Activated naive CD4-positive, alpha-beta T cell treated with anti-CD3 and anti-CD28 coated beads, Interleukin-2, amount 10 ng/mL, durations not matched to agents 7 days and 5 days (primary cell): Measurements from ENCODE around the gene SELENOV.
"Not testable (repeated sequence)": the region's sequence is repeated elsewhere in the genome, so short reads cannot be mapped to it uniquely, and the experiment has no call there.

Experiments used
- CTCF ChIA-PET: fragments of 350-600 bp; sonication (Branson Sonifier 250); formaldehyde crosslinking; loops from one replicate; lab custom pipeline; 2021; ENCODE audit warnings: antibody characterized with exemption; lab: Charles Lee
- DNase-seq: peaks from one replicate; pipeline ENCODE4 v3.0.0-alpha.2; 2020
- H3K27ac Mint-ChIP-seq: one replicate; pipeline ENCODE4 v1.8.0; 2021; ENCODE audit warnings: mild to moderate bottlenecking, moderate library complexity, mixed read lengths
- H3K27me3 Mint-ChIP-seq: one replicate; pipeline ENCODE4 v1.8.0; 2021; ENCODE audit warnings: mild to moderate bottlenecking, mixed read lengths
- H3K36me3 Mint-ChIP-seq: one replicate; pipeline ENCODE4 v1.8.0; 2021; ENCODE audit warnings: mixed read lengths
- H3K4me1 Mint-ChIP-seq: one replicate; pipeline ENCODE4 v1.8.0; 2021; ENCODE audit warnings: mixed read lengths
- H3K4me3 Mint-ChIP-seq: one replicate; pipeline ENCODE4 v1.8.0; 2021; ENCODE audit warnings: mild to moderate bottlenecking, moderate library complexity, mixed read lengths
- H3K9me3 Mint-ChIP-seq: one replicate; pipeline ENCODE4 v1.8.0; 2021; ENCODE audit warnings: mixed read lengths

Gene SELENOV, protein sequence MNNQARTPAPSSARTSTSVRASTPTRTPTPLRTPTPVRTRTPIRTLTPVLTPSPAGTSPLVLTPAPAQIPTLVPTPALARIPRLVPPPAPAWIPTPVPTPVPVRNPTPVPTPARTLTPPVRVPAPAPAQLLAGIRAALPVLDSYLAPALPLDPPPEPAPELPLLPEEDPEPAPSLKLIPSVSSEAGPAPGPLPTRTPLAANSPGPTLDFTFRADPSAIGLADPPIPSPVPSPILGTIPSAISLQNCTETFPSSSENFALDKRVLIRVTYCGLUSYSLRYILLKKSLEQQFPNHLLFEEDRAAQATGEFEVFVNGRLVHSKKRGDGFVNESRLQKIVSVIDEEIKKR

GRCh38 chr19:39514840-39515550 lies at the start of gene SELENOV:
Gene SELENOV, plus strand, starts transcription at chr19:39515139. Its CDS starts 74 bp downstream, at chr19:39515213.
- H3K27ac Mint-ChIP-seq: no peak within 1 kb of the TSS
- DNase-seq: peak; percentile 37
- H3K27me3 Mint-ChIP-seq: peaks cover 90% of the 10 kb centered on the region
- H3K4me3 Mint-ChIP-seq: peak within 1 kb of the TSS; percentile 33
- peaks cover 5% of the 10 kb centered on the region for H3K36me3 Mint-ChIP-seq
- peaks cover 10% of the 10 kb centered on the region for H3K4me1 Mint-ChIP-seq
- no peaks in the 10 kb centered on the region for H3K9me3 Mint-ChIP-seq
- CTCF ChIA-PET: interaction anchor here (1.1 to 2.3 kb wide), 3 partner anchors 12 to 17 kb away, joined by 3 to 11 read pairs (median 4); no protein-coding TSS in a partner anchor

DNA sequence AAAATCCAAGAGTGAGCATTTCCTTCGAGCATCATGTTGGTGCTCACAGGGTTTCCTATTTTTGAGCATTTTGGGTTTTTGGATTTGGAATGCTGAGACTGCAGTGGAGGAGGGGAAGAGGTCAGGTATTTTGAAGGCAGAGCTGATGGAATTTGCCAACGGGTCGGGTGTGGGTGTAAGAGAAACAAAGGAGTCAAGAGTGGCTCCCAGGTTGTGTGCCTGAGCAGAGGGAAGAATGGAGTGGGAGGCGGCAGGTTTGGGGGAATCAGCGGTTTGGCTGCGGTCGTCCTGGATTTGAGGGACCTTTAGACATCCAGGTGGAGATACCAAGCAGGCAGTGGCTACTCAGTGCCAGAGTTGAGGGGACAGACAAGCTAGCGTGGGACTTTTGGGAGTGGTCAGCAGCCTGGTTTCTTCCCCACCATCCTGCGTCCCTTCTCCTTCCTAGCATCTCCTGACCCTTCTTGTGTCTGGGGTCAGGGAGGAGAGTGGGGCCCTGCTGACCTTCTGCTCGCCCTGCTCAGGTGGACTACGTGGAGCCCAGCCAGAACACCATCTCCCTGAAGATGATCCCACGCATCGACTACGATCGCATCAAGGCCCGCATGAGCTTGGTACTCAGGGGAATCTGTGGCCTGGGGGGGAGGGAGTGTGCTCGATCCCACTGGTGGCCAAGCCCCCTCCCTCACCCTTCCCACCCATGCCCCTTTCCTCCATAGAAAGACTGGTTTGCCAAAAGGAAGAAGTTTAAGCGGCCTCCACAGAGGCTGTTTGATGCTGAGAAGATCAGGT lies 48.8 kb upstream of the SELENOV start:
- no peaks in the 10 kb centered on the region for H3K27me3 Mint-ChIP-seq
- H3K27ac Mint-ChIP-seq: no peak overlapping the region
- H3K4me3 Mint-ChIP-seq: no peak overlapping the region
- CTCF ChIA-PET: interaction anchor here (0.7 kb wide), 1 partner anchor 8 kb away, joined by 3 read pairs; no protein-coding TSS in a partner anchor
- DNase-seq: no peak
- no peaks in the 10 kb centered on the region for H3K9me3 Mint-ChIP-seq
- H3K4me1 Mint-ChIP-seq: no peaks in the 10 kb centered on the region
- H3K36me3 Mint-ChIP-seq: peaks cover 58% of the 10 kb centered on the region

- Mint-ChIP-seq H3K36me3 (peaks cover 64% of the 10 kb centered on the region), H3K4me1 (no peaks in the 10 kb centered on the region), H3K9me3 (no peaks in the 10 kb centered on the region), H3K27me3 (no peaks in the 10 kb centered on the region), H3K4me3 (no peak overlapping the region), H3K27ac (no peak overlapping the region)
- no peak for DNase-seq
- CTCF ChIA-PET: no interaction called here
Observed at GRCh38 chr19:39467941-39468340, 47.0 kb upstream of the SELENOV start.

GRCh38 chr19:39469036-39469435 lies 45.9 kb upstream of the SELENOV start:
- H3K36me3 Mint-ChIP-seq: peaks cover 70% of the 10 kb centered on the region
- no peak for DNase-seq
- H3K9me3 Mint-ChIP-seq: no peaks in the 10 kb centered on the region
- no peak overlapping the region for H3K4me3 Mint-ChIP-seq
- CTCF ChIA-PET: no interaction called here
- no peaks in the 10 kb centered on the region for H3K4me1 Mint-ChIP-seq
- H3K27me3 Mint-ChIP-seq: no peaks in the 10 kb centered on the region
- H3K27ac Mint-ChIP-seq: no peak overlapping the region

GRCh38 chr19:39469567-39469966 lies 45.4 kb upstream of the SELENOV start:
- Mint-ChIP-seq H3K27ac (no peak overlapping the region), H3K9me3 (no peaks in the 10 kb centered on the region), H3K4me3 (no peak overlapping the region), H3K36me3 (peaks cover 75% of the 10 kb centered on the region), H3K27me3 (no peaks in the 10 kb centered on the region), H3K4me1 (no peaks in the 10 kb centered on the region)
- no peak for DNase-seq
- CTCF ChIA-PET: no interaction called here

- Mint-ChIP-seq H3K36me3 (peaks cover 74% of the 10 kb centered on the region), H3K4me3 (no peak overlapping the region), H3K27ac (peak overlapping the region; percentile 12), H3K27me3 (no peaks in the 10 kb centered on the region), H3K4me1 (no peaks in the 10 kb centered on the region), H3K9me3 (no peaks in the 10 kb centered on the region)
- no peak for DNase-seq
- CTCF ChIA-PET: no interaction called here
Observed at GRCh38 chr19:39470724-39471339, 44.1 kb upstream of the SELENOV start.

DNA sequence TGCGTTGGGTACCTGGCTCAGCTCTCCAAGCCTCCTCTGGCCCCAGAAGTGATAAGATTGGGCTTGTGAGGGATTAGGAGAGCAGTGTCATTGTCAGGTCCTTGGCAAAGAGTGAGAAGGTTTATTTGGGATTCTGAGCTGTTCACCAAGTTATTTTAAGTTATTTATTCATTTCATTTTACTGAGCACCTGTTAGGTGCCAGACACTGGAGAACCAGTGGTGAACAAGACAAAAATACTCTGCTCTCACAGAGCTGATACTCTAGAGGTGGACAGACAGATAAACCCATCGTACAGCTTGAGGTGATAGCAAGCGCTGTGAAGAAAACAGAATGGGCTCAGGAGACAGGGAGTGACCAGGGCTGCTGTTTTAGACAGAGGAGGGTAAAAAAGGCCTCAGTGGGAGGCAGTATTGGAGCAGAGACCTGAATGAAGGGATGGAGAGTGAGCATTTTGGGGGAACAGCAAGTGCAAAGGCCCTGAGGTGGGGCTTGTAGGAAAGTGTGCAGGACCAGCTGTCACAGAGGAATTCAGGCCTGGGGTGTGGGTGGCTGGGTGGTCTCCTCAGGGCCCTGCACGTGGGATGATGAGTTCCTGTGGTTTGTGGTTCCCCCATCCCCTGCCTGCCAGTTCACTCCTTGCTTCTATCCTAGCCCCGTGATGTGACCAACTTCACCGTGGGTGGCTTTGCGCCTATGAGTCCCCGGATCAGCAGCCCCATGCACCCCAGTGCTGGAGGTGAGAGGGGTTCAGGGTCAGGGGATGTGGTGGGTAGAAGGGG lies 43.0 kb upstream of the SELENOV start:
- H3K27ac Mint-ChIP-seq: peak overlapping the region; percentile 14
- no peak for DNase-seq
- no peaks in the 10 kb centered on the region for H3K4me1 Mint-ChIP-seq
- H3K36me3 Mint-ChIP-seq: peaks cover 69% of the 10 kb centered on the region
- H3K4me3 Mint-ChIP-seq: no peak overlapping the region
- H3K27me3 Mint-ChIP-seq: no peaks in the 10 kb centered on the region
- H3K9me3 Mint-ChIP-seq: no peaks in the 10 kb centered on the region
- CTCF ChIA-PET: interaction anchor here (1.0 to 1.2 kb wide), 2 partner anchors 31 to 61 kb away, joined by 3 to 4 read pairs; no protein-coding TSS in a partner anchor

GRCh38 chr19:39472746-39473442 lies 42.0 kb upstream of the SELENOV start:
- Mint-ChIP-seq H3K36me3 (peaks cover 62% of the 10 kb centered on the region), H3K27ac (peak overlapping the region; percentile 14), H3K9me3 (no peaks in the 10 kb centered on the region), H3K27me3 (no peaks in the 10 kb centered on the region), H3K4me3 (no peak overlapping the region), H3K4me1 (no peaks in the 10 kb centered on the region)
- CTCF ChIA-PET: interaction anchor here (1.1 to 2.6 kb wide), 3 partner anchors 11 to 370 kb away, joined by 3 to 11 read pairs (median 9); no protein-coding TSS in a partner anchor
- no peak for DNase-seq

- no peaks in the 10 kb centered on the region for H3K9me3 Mint-ChIP-seq
- H3K4me3 Mint-ChIP-seq: no peak overlapping the region
- H3K27me3 Mint-ChIP-seq: no peaks in the 10 kb centered on the region
- CTCF ChIA-PET: interaction anchor here (0.7 to 2.6 kb wide), 10 partner anchors 8 to 369 kb away, joined by 3 to 17 read pairs (median 4); partner anchors contain the start of genes EID2B and RPS16
- peaks cover under 1% of the 10 kb centered on the region for H3K4me1 Mint-ChIP-seq
- no peak overlapping the region for H3K27ac Mint-ChIP-seq
- no peak for DNase-seq
- peaks cover 57% of the 10 kb centered on the region for H3K36me3 Mint-ChIP-seq
Observed at GRCh38 chr19:39473443-39473960, 41.4 kb upstream of the SELENOV start.

DNA sequence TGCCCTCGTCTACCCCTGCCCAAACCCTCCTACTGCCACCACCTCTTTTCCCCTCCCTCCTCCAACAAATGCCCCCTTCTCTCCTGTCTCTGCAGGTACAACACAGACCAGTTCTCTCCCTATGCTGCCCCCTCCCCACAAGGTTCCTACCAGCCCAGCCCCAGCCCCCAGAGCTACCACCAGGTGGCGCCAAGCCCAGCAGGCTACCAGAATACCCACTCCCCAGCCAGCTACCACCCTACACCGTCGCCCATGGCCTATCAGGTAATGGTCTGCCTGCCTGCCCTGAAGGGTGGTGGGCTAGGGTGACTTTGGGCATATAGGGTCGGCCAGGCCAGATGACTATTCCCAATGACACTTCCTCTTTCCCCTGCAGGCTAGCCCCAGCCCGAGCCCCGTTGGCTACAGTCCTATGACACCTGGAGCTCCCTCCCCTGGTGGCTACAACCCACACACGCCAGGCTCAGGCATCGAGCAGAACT lies 40.8 kb upstream of the SELENOV start:
- peak; percentile 81 for DNase-seq
- peak overlapping the region; percentile 45 for H3K27ac Mint-ChIP-seq
- H3K9me3 Mint-ChIP-seq: no peaks in the 10 kb centered on the region
- H3K27me3 Mint-ChIP-seq: no peaks in the 10 kb centered on the region
- no peak overlapping the region for H3K4me3 Mint-ChIP-seq
- H3K4me1 Mint-ChIP-seq: peaks cover 2% of the 10 kb centered on the region
- H3K36me3 Mint-ChIP-seq: peaks cover 51% of the 10 kb centered on the region
- CTCF ChIA-PET: interaction anchor here (0.7 to 2.6 kb wide), 12 partner anchors 9 to 369 kb away, joined by 3 to 17 read pairs (median 4); partner anchors contain the start of genes EID2B and RPS16

DNA sequence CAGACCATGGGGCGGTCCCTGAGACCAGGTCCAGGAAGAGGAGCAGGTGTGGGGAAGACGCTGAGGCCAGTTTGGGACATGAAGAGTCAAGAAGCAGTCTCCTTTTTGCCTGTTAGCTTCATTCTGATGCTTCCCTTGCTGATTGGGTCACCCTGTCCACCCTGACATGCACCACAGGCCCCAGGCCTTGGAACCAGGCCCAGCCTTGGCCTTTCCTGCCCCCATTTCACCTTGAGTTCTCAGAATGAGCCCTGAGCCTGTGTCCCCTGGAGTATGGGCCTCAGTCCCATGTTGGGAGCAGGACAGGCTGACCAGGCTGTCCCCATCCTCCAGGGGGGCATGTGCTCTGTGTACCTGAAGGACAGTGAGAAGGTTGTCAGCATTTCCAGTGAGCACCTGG lies 39.2 kb upstream of the SELENOV start:
- no peak for DNase-seq
- Mint-ChIP-seq H3K27ac (no peak overlapping the region), H3K27me3 (no peaks in the 10 kb centered on the region), H3K9me3 (no peaks in the 10 kb centered on the region), H3K4me3 (no peak overlapping the region), H3K4me1 (peaks cover 14% of the 10 kb centered on the region), H3K36me3 (peaks cover 37% of the 10 kb centered on the region)
- CTCF ChIA-PET: interaction anchor here (0.7 to 2.6 kb wide), 5 partner anchors 8 to 50 kb away, joined by 3 to 11 read pairs (median 3); no protein-coding TSS in a partner anchor

GRCh38 chr19:39479319-39479801 lies 35.6 kb upstream of the SELENOV start:
- H3K9me3 Mint-ChIP-seq, DNase-seq, H3K27me3 Mint-ChIP-seq, CTCF ChIA-PET: not testable (repeated sequence)
- peaks cover 31% of the 10 kb centered on the region for H3K4me1 Mint-ChIP-seq
- peak overlapping the region; percentile 88 for H3K4me3 Mint-ChIP-seq
- peaks cover 18% of the 10 kb centered on the region for H3K36me3 Mint-ChIP-seq
- peak overlapping the region; percentile 88 for H3K27ac Mint-ChIP-seq
